ENCODE results near the gene MIEF2. TPM values are rescaled to one million over a fixed set of nuclear protein-coding genes. Genes with fewer than 3 reads are reported as not detected.
A peak's percentile ranks its signal among the peaks of the same experiment; 100 is the strongest.

MIEF2 gene
- polyA plus RNA-seq, 1 experiment = 5.9 TPM

- Histone ChIP-seq H3K27me3 (ENCODE audit: control insufficient read depth, insufficient read depth, low read length) (no peaks in the 10 kb centered on the region), H3K9me3 (ENCODE audit: control insufficient read depth, insufficient read depth, low read length) (no peaks in the 10 kb centered on the region; the same call in 1 of the 2 replicates), H3K27ac (ENCODE audit: low read depth, low read length) (peak overlapping the region; percentile 96), H3K4me3 (ENCODE audit: low read depth, low read length) (peak overlapping the region; percentile 93)
- CTCF ChIA-PET = no interaction called here
- no peak for TF ChIP-seq CTCF (IDR thresholded peaks at IDR 0.05; ENCODE audit: low read depth, low read length)
- POLR2A ChIA-PET = interaction anchor here (0.7 kb wide), 1 partner anchor 121 kb away, joined by 3 read pairs; no protein-coding TSS in a partner anchor
- no peak for DNase-seq (ENCODE audit: low read depth, low spot score)
Measured at GRCh38 chr17:18315961-18316360, 55.5 kb downstream of the MIEF2 start.

Other genes with a start within 250 kb of the MIEF2 start
- gene ATPAF2, start 221.5 kb upstream of the MIEF2 start, polyA plus RNA-seq (2011; rRNA removed) = 16.6 and 16.9 TPM in 2 replicates
- 6.9 and 7.6 TPM in 2 replicates for gene GID4, start 221.3 kb upstream of the MIEF2 start, polyA plus RNA-seq (2011; rRNA removed)
- 31.5 and 36.0 TPM in 2 replicates for gene DRG2, start 172.7 kb upstream of the MIEF2 start, polyA plus RNA-seq (2011; rRNA removed)
- gene MYO15A, start 151.9 kb upstream of the MIEF2 start, polyA plus RNA-seq (2011; rRNA removed) = 0.19 and 0.32 TPM in 2 replicates
- 57.6 and 59.9 TPM in 2 replicates for gene ALKBH5, start 76.8 kb upstream of the MIEF2 start, polyA plus RNA-seq (2011; rRNA removed)
- 27.1 and 41.9 TPM in 2 replicates for gene LLGL1, start 35.0 kb upstream of the MIEF2 start, polyA plus RNA-seq (2011; rRNA removed)
- gene FLII, start 1.9 kb upstream of the MIEF2 start, polyA plus RNA-seq (2011; rRNA removed) = 192 and 235 TPM in 2 replicates
- gene TOP3A, start 54.3 kb downstream of the MIEF2 start, polyA plus RNA-seq (2011; rRNA removed) = 11.9 and 12.2 TPM in 2 replicates
- gene SMCR8, start 54.6 kb downstream of the MIEF2 start, polyA plus RNA-seq (2011; rRNA removed) = 8.5 and 9.1 TPM in 2 replicates
- gene SHMT1, start 102.9 kb downstream of the MIEF2 start, polyA plus RNA-seq (2011; rRNA removed) = 4.0 and 4.3 TPM in 2 replicates
- not detected in 2 replicates for gene EVPLL, start 117.1 kb downstream of the MIEF2 start, polyA plus RNA-seq (2011; rRNA removed)
- not detected in 2 replicates for gene LGALS9C, start 216.1 kb downstream of the MIEF2 start, polyA plus RNA-seq (2011; rRNA removed)

Measured in AG04450 (cell line).